ENCODE measurements around the gene SMYD3. TPM values are rescaled to one million over a fixed set of nuclear protein-coding genes. Genes with fewer than 3 reads are reported as not detected.

Gene SMYD3
- total and polyA plus RNA-seq, 9 of the 15 experiments (the other 6 are each of a cell fraction or from before 2014, with no cell fraction given): 128 to 440 (median 197) TPM

- TF ChIP-seq TAF1 (IDR thresholded peaks at IDR 0.05; ENCODE audit: control insufficient read depth, extremely low read depth, insufficient read depth, low read length, severe bottlenecking) (no peak), ZNF778 (CRISPR knock-in tag; IDR thresholded peaks at IDR 0.05) (no peak), MTF1 (CRISPR knock-in tag; IDR thresholded peaks at IDR 0.05; ENCODE audit: borderline replicate concordance) (no peak), PURB (CRISPR knock-in tag; IDR thresholded peaks at IDR 0.05; ENCODE audit: low read depth) (no peak), SMARCB1 (IDR thresholded peaks at IDR 0.05; ENCODE audit: insufficient read length, low read depth) (no peak), NFIX (CRISPR knock-in tag; IDR thresholded peaks at IDR 0.05; ENCODE audit: low read depth) (no peak), FOXK1 (CRISPR knock-in tag; IDR thresholded peaks at IDR 0.05; ENCODE audit: borderline replicate concordance) (no peak), ZNF76 (CRISPR knock-in tag; IDR thresholded peaks at IDR 0.05; ENCODE audit: borderline replicate concordance) (no peak), HOXB6 (CRISPR knock-in tag; IDR thresholded peaks at IDR 0.05; ENCODE audit: borderline replicate concordance) (no peak), CCAR2 (IDR thresholded peaks at IDR 0.05; ENCODE audit: low read depth, low read length) (no peak), ZNF589 (CRISPR knock-in tag; IDR thresholded peaks at IDR 0.05; ENCODE audit: low read depth) (no peak), CREB5 (CRISPR knock-in tag; IDR thresholded peaks at IDR 0.05) (no peak), ZNF77 (CRISPR knock-in tag; IDR thresholded peaks at IDR 0.05) (no peak), TFAM (CRISPR knock-in tag; conservative IDR thresholded peaks at IDR 0.05) (no peak), RFX5 (IDR thresholded peaks at IDR 0.05; ENCODE audit: low read depth, low read length) (no peak), EGR1 (conservative IDR thresholded peaks at IDR 0.05) (no peak), ETS2 (tag; IDR thresholded peaks at IDR 0.05; ENCODE audit: borderline replicate concordance, poor library complexity, severe bottlenecking) (no peak), BCLAF1 (IDR thresholded peaks at IDR 0.05; ENCODE audit: borderline replicate concordance in 1 of 2, control insufficient read depth in 1 of 2, low read depth in 2 of 2, low read length in 1 of 2) (no peak), CBFA2T2 (conservative IDR thresholded peaks at IDR 0.05) (peak; percentile 61)
- TF ChIP-seq, protein P1, sequence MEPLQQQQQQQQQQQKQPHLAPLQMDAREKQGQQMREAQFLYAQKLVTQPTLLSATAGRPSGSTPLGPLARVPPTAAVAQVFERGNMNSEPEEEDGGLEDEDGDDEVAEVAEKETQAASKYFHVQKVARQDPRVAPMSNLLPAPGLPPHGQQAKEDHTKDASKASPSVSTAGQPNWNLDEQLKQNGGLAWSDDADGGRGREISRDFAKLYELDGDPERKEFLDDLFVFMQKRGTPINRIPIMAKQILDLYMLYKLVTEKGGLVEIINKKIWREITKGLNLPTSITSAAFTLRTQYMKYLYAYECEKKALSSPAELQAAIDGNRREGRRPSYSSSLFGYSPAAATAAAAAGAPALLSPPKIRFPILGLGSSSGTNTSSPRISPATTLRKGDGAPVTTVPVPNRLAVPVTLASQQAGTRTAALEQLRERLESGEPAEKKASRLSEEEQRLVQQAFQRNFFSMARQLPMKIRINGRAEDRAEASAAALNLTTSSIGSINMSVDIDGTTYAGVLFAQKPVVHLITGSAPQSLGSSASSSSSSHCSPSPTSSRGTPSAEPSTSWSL (CRISPR knock-in tag; IDR thresholded peaks at IDR 0.05; ENCODE audit: borderline replicate concordance): no peak
- TF ChIP-seq, protein P2, sequence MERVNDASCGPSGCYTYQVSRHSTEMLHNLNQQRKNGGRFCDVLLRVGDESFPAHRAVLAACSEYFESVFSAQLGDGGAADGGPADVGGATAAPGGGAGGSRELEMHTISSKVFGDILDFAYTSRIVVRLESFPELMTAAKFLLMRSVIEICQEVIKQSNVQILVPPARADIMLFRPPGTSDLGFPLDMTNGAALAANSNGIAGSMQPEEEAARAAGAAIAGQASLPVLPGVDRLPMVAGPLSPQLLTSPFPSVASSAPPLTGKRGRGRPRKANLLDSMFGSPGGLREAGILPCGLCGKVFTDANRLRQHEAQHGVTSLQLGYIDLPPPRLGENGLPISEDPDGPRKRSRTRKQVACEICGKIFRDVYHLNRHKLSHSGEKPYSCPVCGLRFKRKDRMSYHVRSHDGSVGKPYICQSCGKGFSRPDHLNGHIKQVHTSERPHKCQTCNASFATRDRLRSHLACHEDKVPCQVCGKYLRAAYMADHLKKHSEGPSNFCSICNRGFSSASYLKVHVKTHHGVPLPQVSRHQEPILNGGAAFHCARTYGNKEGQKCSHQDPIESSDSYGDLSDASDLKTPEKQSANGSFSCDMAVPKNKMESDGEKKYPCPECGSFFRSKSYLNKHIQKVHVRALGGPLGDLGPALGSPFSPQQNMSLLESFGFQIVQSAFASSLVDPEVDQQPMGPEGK (CRISPR knock-in tag; IDR thresholded peaks at IDR 0.05; ENCODE audit: borderline replicate concordance): no peak
Measured at GRCh38 chr1:246332078-246332477, 175.0 kb downstream of the SMYD3 start (continued).

Data from K562 (cell line).